GM19467 (cell line): ENCODE results near the gene ZNHIT6.
"Not testable (repeated sequence)": the region's sequence is repeated elsewhere in the genome, so short reads cannot be mapped to it uniquely, and the experiment has no call there.

Source experiments
- ATAC-seq: cut with Tn5 transposase; IDR thresholded peaks from one replicate; pipeline ENCODE4 v1.9.1; 2021; ENCODE audit warnings: mild to moderate bottlenecking, moderate library complexity; ENCODE audit not compliant: unreplicated experiment

Gene ZNHIT6

DNA sequence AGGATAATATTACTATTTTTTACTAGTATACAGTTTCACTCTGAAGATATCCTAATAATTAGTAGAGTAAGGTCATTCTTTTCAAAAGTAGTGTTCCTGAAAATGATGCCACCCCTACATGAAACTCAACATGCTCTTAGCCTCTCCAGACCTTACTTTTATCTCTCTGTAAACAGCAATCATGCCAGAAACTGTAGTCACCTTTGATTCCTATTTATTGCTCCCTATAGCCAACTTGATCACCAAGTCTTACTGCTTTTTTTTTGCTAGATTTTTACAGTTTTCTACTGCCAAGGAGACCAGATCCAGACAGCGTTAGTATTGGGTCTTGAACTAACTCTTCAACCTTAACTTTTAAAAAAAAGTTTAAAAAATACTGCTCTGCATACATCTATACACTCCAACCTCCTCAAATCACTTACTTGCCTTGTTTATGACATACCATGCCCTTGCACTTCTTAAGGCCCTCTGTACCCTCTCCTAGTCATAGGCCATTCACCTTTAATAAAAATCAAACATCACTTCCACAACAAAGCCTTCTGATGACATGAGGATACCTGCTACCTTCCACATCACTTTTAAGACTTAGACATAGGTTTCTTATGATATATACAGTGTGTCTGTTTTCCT, 36.1 kb downstream of the ZNHIT6 start:
- no peak for ATAC-seq

DNA sequence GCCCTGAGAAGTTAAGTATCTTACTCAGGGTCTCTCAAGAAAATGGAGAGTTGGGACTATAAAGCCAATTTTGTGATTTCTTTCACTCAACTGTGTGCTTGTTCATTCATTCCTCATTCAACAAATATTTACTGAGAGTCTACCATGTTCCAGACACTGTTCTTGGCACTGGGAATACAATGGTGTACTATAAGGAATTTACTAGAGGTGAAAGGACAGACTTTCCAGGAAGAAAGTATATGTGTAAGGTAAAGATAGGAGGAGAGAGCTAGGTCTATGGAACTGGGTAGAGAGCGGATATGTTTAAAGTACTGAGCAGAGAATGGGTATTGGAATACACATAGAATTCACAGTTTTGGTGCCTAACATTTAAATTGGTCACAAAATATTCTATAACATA, 42.3 kb downstream of the ZNHIT6 start:
- no peak for ATAC-seq

DNA sequence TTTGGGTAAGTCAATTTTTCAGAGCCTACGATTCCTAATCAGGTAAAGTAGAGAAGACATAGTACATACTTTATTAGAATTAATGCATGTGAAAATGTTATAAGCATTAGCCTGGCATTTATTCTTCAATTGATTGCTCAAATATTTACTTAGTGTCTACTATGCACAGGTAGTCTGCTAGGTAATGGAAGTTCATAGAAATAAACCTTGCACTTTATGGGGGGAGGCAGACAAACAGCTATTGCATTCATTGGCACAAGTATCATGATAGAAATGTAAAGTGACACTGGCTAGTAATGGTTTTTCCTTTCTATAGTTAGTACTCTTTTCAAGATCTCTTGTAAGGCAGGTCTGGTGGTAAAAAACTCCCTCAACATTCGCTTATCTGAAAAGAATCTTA, 44.9 kb downstream of the ZNHIT6 start:
- ATAC-seq: no peak

DNA sequence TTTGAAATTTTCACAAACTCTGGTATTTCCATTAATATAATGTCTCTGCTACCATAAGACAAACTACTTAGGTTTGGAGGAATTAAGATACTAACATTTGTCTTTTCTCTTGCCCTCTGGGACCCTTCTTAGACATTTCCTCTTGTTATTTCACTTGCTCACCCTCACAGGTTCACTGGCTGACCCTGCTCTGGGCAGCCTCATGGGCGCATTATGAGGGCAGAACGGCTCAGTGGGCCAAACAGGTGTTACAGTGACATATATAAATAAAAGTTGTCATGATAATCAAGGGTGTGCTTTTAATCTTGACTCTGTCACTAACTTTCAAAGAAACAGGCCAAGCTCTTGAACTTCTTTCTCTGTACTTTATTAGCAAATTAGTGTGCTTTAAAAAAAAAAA, 46.5 kb downstream of the ZNHIT6 start:
- ATAC-seq: no peak

DNA sequence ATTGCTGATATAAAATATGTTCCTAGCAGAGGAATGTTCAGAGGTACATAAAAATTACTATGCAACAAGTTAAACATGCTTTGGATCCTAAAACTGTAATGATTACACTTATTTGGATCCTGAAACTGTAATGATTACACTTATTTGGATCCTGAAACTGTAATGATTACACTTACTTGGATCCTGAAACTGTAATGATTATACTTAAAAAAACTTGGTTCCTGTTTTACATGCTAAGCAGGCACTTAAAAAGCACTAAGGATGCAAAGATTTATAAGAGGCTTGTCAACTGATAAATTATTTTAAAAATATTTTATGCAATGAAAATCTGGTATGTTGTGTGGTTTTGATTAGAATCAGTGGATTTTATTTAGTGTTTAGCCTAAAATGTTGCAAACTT, 47.7 kb downstream of the ZNHIT6 start:
- ATAC-seq: no peak

DNA sequence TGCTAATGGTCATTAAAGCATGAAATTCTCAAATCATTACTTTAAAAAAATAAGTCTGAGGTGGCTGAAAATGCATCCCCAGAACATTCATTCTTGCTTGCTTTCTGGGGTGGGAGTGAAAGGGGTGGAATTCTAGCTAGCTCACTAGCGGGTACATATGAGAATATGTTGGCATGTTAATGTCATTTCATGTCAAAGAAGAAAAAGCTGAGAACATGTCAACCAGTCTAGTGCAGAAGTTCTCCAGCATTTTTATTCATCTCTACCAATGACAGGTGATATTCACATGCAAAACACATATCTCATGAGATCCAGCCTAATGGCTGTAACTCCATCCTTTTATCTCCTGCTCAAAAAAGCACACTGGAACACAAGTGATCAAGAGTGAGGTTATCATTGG, 49.1 kb downstream of the ZNHIT6 start:
- ATAC-seq: no peak

DNA sequence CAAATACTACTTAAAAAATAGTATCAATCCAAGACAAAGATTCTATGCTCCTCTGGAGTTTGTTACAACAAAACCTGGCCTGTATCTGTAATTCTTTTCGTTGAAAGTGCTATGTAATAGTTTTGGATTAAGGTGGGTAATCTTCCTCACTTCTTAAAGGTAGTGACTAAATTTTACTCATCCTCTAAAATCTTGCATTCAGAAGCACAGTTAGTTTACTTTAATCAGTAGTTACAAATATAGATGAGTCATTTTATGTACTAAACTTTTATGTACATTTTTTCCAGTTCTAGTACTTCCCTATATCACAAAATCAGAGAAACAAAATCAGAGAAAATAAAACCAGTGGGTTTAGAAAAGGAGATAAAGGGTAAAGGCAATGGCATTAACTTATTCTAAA, 51.3 kb downstream of the ZNHIT6 start:
- no peak for ATAC-seq

DNA sequence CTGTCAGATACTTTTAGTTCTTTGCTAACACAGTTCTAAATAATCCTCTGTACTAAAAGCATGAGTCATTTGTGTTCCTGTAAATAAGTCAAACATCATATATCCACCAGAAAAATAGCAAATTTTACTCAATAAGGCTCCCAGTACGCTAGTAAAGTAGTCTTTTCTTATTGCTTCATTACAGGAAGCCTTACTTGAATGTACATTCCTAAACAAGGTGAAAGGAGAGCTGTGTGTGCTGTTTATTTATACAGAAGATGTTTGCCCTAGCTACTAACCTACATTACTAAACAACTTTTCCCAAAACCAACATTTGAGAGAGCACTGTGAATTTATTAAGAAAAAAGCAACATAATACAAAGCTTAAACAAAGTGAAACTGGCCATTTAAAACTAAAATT, 52.0 kb downstream of the ZNHIT6 start:
- ATAC-seq: no peak

DNA sequence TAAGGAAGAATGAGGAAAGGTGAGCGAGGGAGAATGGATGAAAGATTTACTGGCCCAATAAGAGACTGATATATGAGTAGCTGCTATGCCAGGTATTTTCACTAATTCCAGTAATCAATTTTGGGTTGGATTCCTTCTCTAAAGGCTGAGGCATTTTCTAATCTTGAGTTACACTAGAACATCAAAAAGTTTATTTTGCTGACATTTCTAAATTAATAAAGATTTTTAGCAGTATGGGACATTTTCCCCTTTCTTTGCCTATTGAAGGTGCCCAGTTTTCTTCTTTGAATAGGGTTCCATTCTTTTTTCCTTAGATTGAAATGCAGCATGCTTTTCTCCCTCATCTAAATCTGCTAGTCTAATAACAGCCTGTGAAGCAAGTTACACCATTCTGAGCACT, 52.9 kb downstream of the ZNHIT6 start:
- ATAC-seq: no peak

DNA sequence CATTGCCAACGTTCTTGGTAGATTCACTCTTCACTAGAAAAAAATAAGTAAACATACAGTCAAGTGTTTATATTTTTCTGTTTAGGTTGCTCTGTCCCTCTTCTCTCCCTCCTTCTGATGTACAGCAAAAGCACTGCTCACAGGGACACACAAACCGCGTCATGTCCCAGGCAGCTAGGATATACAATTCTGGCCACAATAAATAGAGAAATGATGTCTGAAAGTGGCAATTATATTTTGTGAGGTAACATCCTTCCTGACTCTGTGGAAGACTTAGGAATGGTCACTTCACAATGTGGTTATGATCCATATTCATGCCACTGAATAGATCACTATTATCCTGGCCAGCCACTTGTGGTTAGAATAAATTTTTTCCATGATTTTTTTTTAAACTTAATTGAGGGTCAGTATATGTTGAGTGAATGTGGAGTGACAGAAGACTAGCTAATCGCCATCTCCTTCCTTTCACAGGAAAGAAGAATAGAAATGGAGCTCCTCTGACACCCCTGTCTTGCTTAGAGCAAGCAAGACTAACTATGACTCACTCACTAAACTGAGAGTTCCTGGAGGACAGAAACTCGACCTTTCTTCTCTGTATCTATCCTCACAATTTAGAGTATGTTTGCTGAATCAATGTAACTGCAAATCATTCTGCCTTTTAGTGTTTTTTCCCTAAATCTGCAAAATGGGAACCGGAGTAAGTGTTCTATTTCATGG, 54.0 kb downstream of the ZNHIT6 start:
- no peak for ATAC-seq

DNA sequence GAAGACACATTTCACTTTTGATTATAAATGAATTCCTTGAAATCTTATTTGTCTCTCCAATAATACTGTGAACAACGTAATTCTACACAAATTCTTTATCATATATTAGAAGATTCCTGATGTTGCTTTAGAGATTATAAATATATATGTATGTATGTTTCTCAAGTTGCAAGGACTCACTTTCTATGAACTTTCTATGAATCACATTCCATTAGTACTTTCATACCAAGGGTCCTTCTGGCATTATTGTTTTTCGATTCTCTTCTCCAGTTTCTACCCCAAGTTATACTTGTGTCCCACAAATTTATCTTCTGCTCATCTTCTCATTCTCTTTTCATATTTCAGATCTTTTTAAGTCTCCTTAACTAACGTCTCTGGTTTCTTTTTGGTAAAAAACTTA, 55.9 kb downstream of the ZNHIT6 start:
- ATAC-seq: no peak

DNA sequence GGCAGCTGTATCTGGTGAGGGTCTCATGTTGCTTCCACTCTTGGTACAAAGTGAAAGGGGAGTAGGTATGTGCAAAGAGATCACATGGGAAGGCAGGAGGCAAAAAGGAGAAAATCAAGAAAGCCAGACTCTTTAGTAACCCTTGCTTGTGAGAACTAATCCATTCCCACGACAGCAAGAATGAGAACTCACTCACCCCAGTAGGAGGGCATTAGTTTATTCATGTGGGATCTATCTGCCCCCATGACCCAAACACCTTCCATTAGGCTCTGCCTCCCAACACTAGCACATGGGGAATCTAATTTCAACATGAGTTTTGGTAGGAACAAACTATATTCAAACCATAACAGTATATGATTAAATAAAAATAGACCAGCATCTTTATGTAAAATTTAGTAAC, 57.6 kb downstream of the ZNHIT6 start:
- ATAC-seq: no peak

DNA sequence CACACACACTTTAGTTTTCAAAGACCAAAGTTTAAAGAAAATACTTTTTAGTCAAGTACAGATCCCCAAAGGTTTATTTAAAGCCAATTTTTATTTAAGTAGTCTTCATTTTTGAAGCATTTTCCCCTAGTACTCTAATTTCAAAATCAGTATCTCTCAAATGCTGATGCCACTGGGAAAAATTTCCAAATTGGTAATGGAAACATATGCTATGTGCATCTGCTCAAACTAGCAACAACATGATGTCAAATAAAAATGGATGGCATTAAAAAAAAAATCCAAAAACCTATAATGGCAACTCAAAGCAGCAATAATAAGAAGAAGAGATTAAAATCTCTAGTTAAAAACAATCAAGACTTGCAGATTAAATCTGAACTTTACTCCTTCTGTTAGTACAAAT, 58.6 kb downstream of the ZNHIT6 start:
- no peak for ATAC-seq

DNA sequence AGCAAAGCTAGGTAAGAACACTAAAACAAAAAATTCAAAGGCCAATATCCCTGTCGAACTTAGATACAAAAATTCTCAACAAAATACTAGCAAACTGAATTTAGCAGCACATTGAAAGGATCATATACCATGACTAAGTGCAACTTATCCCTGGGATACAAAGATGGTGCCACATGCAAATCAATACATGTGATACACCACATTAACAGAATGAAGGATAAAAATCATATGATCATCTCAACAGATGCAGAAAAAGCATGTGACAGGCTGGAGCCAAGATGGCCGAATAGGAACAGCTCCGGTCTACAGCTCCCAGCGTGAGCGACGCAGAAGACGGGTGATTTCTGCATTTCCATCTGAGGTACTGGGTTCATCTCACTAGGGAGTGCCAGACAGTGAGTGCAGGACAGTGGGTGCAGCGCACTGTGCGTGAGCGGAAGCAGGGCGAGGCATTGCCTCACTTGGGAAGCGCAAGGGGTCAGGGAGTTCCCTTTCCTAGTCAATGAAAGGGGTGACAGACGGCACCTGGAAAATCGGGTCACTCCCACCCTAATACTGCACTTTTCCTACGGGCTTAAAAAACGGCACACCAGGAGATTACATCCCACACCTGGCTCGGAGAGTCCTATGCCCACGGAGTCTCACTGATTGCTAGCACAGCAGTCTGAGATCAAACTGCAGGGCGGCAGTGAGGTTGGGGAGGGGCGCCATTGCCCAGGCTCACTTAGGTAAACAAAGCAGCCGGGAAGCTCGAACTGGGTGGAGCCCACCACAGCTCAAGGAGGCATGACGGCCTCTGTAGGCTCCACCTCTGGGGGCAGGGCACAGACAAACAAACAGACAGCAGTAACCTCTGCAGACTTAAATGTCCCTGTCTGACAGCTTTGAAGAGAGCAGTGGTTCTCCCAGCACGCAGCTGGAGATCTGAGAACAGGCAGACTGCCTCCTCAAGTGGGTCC, 66.4 kb downstream of the ZNHIT6 start:
- ATAC-seq: not testable (repeated sequence)

DNA sequence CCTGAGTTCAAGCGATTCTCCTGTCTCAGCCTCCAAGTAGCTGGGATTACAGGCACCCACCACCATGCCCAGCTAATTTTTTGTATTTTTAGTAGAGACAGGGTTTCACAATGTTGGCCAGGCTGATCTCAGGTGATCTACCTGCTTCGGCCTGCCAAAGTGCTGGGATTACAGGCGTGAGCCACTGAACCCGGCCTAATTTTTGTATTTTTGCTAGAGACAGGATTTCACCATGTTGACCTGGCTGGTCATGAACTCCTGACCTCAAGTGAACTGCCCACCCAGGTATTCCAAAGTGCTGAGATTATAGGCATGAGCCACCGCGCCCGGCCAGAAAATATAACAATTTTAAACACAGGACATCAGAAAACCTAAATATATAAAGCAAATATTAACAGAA, 68.3 kb downstream of the ZNHIT6 start:
- not testable (repeated sequence) for ATAC-seq

DNA sequence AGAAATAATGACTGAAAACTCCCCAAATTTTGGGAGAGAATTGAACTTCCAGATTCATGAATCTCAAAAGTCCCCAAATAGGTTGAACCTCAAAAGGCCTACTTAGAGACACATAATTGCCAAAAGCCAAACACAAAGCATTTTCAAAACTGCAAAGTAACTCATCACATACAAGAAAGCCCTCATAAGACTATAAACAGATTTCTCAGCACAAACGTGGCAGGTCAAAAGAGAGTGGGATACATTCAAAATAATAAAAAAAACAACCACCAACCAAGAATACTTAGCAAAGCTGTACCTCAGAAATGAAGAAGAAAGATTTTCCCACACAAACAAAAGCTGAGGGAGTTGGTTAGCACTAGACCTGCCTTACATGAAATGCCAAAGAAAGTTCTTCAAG, 69.8 kb downstream of the ZNHIT6 start:
- ATAC-seq: no peak

DNA sequence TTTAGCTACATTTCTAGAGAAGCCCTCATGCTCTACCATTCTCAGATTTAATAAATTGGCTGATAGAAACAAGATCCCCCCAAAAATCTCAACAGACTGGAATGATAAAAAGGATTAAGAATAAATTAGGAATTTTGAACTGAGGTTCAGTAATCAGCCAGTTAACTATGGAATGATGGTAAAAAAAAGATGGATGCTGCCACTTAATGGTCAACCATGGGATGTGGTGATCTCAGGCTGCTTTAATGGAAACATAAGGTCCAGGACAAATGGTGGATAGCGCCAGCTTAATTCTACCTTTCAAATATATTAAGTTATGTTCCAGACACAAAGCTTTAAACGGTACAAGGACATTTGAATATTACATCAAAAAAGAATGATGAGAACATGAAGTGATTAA, 77.7 kb downstream of the ZNHIT6 start:
- no peak for ATAC-seq

DNA sequence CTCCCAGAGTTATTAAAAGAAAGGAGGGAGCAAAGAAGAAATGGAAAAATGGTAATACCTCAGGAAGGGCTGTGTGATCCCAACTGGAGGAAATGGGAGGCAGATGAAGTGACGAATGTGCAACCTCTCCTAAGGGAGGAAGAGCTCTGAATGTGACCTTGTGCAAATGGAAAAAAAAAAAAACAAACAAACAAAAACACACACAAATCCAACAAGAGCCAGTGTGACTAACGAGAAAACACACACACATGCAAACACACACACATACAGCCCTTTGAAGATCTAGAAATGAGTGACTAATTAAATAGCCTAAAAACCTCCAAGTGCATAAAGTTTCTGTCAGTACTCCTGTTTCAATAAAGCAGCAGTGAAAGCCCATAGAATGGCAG, 78.7 kb downstream of the ZNHIT6 start:
- no peak for ATAC-seq

DNA sequence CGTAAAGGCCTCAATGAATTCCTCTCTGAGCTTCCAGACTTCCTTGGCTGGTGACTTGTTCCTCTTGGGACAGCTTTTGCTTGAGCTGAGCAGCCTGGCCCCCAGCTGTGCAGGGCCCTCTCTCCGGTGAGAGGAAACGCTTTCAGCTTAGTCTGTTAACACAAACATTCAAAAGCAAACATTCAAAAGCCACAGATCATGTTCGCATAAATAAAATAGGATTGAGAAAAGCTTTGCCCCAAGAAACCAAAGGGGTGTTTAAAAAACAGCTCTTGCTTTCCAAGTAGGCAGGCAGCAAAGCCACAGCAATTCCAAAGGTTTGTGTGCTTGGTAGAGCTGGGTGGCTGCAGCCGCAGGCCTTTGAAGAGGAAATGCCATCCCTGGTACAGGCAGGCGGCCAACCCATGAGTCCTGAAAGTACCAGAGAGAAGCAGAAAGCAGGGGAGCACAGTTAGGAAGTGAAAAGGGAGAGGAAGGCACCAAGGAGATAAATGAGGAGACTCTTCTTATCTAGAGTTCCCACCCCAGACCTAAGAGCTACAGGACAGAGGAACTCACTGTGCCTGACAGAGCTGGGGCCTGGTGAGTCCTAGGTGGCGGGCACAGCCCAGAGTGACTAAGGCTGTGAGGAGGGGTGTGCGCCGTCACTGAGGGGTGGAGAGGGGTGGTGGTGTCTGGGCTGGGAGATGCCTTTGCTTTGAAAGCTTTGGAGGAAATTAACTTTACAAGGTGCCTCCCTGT, 79.3 kb downstream of the ZNHIT6 start:
- no peak for ATAC-seq

DNA sequence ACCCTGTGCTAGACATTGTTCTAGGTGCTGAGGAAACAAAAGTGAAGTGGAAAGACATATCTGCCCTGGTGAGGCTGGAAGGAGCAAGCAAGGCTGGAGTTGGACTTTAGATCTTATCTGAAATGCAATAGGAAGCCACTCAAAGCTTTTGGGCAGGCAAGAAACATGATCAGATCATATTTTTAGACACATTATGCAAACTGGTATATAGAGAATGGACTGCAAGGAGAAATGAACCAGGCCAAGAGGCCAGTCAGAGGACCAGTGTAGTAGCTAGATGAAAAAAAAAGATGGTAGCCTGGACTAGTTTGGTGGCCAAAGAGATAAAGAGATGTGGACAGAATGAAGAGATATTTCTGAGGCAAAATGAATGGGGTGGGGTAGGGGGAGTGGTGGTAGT, 81.4 kb downstream of the ZNHIT6 start:
- no peak for ATAC-seq

DNA sequence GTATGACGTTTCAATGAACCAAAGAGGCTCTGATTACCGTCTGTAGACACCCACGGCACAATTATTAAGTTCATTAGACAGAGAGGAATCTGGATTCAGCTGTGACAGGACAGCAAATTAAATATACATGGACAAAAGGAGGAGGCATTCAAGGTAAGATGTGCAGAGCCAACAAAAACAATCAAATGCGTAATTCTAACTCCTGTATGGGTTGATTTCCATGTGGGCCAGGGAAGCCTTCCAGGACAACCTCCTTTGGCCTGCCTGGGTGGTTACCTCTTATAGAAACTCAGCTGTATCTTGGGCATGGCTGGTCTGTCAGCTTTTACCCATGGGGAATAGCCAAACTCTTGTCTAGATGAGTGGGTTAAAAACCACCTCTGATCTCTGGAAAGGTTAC, 83.9 kb downstream of the ZNHIT6 start:
- ATAC-seq: no peak
